Activated naive CD8-positive, alpha-beta T cell (primary cell): ENCODE data around the gene PIAS2.
"Not testable (repeated sequence)": the region's sequence is repeated elsewhere in the genome, so short reads cannot be mapped to it uniquely, and the experiment has no call there.

Experiments
- H3K27ac Mint-ChIP-seq: one replicate; pipeline ENCODE4 v1.8.0; 2021; ENCODE audit warnings: mixed read lengths
- H3K27me3 Mint-ChIP-seq: one replicate; pipeline ENCODE4 v1.8.0; 2021; ENCODE audit warnings: mixed read lengths
- H3K36me3 Mint-ChIP-seq: one replicate; pipeline ENCODE4 v1.8.0; 2021; ENCODE audit warnings: mixed read lengths
- H3K4me1 Mint-ChIP-seq: one replicate; pipeline ENCODE4 v1.8.0; 2021; ENCODE audit warnings: low read depth, mixed read lengths
- H3K4me3 Mint-ChIP-seq: one replicate; pipeline ENCODE4 v1.8.0; 2021; ENCODE audit warnings: mild to moderate bottlenecking, mixed read lengths
- H3K9me3 Mint-ChIP-seq: one replicate; pipeline ENCODE4 v1.8.0; 2021; ENCODE audit warnings: low read depth, mixed read lengths

The PIAS2 gene

GRCh38 chr18:46830633-46831032, 86.7 kb downstream of the PIAS2 start:
- Mint-ChIP-seq H3K27ac (no peak overlapping the region), H3K36me3 (peaks cover 35% of the 10 kb centered on the region), H3K27me3 (no peaks in the 10 kb centered on the region), H3K4me3 (no peak overlapping the region), H3K9me3 (no peaks in the 10 kb centered on the region), H3K4me1 (no peaks in the 10 kb centered on the region)

GRCh38 chr18:46829947-46830346, 87.4 kb downstream of the PIAS2 start:
- H3K27ac Mint-ChIP-seq, result no peak overlapping the region
- no peaks in the 10 kb centered on the region for H3K27me3 Mint-ChIP-seq
- H3K36me3 Mint-ChIP-seq, result peaks cover 35% of the 10 kb centered on the region
- no peak overlapping the region for H3K4me3 Mint-ChIP-seq
- no peaks in the 10 kb centered on the region for H3K9me3 Mint-ChIP-seq
- no peaks in the 10 kb centered on the region for H3K4me1 Mint-ChIP-seq

GRCh38 chr18:46829531-46829930, 87.8 kb downstream of the PIAS2 start:
- H3K9me3 Mint-ChIP-seq, result no peaks in the 10 kb centered on the region

GRCh38 chr18:46821856-46822711, 95.2 kb downstream of the PIAS2 start:
- Mint-ChIP-seq H3K4me3 (no peak overlapping the region), H3K27me3 (no peaks in the 10 kb centered on the region), H3K9me3 (no peaks in the 10 kb centered on the region), H3K27ac (no peak overlapping the region), H3K36me3 (peaks cover 31% of the 10 kb centered on the region), H3K4me1 (no peaks in the 10 kb centered on the region)

More at GRCh38 chr18:46829531-46829930, 87.8 kb downstream of the PIAS2 start:
- Mint-ChIP-seq H3K36me3 (peaks cover 33% of the 10 kb centered on the region), H3K4me3 (no peak overlapping the region), H3K27me3 (no peaks in the 10 kb centered on the region), H3K27ac (no peak overlapping the region), H3K4me1 (no peaks in the 10 kb centered on the region)

- Mint-ChIP-seq H3K27ac (no peak overlapping the region), H3K9me3 (no peaks in the 10 kb centered on the region), H3K27me3 (no peaks in the 10 kb centered on the region), H3K4me1 (no peaks in the 10 kb centered on the region), H3K36me3 (peaks cover 26% of the 10 kb centered on the region), H3K4me3 (no peak overlapping the region)
Measured at GRCh38 chr18:46820863-46821262, 96.4 kb downstream of the PIAS2 start.

GRCh38 chr18:46815661-46816060, 101.6 kb downstream of the PIAS2 start:
- H3K4me3 Mint-ChIP-seq, result no peak overlapping the region
- no peaks in the 10 kb centered on the region for H3K27me3 Mint-ChIP-seq
- H3K27ac Mint-ChIP-seq, result no peak overlapping the region
- peaks cover 6% of the 10 kb centered on the region for H3K4me1 Mint-ChIP-seq
- no peaks in the 10 kb centered on the region for H3K9me3 Mint-ChIP-seq
- H3K36me3 Mint-ChIP-seq, result peaks cover 11% of the 10 kb centered on the region

- H3K27me3 Mint-ChIP-seq, result no peaks in the 10 kb centered on the region
- no peak overlapping the region for H3K27ac Mint-ChIP-seq
- peaks cover 6% of the 10 kb centered on the region for H3K4me1 Mint-ChIP-seq
- no peaks in the 10 kb centered on the region for H3K9me3 Mint-ChIP-seq
- peaks cover 8% of the 10 kb centered on the region for H3K36me3 Mint-ChIP-seq
- no peak overlapping the region for H3K4me3 Mint-ChIP-seq
Measured at GRCh38 chr18:46814399-46814798, 102.9 kb downstream of the PIAS2 start.

- Mint-ChIP-seq H3K4me3 (no peak overlapping the region), H3K9me3 (no peaks in the 10 kb centered on the region), H3K4me1 (peaks cover 6% of the 10 kb centered on the region), H3K27ac (no peak overlapping the region), H3K27me3 (no peaks in the 10 kb centered on the region), H3K36me3 (peaks cover 13% of the 10 kb centered on the region)
Measured at GRCh38 chr18:46812311-46812710, 105.0 kb downstream of the PIAS2 start.

- Mint-ChIP-seq H3K36me3 (peaks cover 13% of the 10 kb centered on the region), H3K9me3 (no peaks in the 10 kb centered on the region), H3K27ac (no peak overlapping the region), H3K4me1 (peaks cover 6% of the 10 kb centered on the region), H3K27me3 (no peaks in the 10 kb centered on the region), H3K4me3 (no peak overlapping the region)
Measured at GRCh38 chr18:46810481-46811000, 106.8 kb downstream of the PIAS2 start.

GRCh38 chr18:46809145-46809544, 108.2 kb downstream of the PIAS2 start:
- Mint-ChIP-seq H3K27me3 (no peaks in the 10 kb centered on the region), H3K4me1 (peaks cover 6% of the 10 kb centered on the region), H3K4me3 (no peak overlapping the region), H3K9me3 (peaks cover 7% of the 10 kb centered on the region), H3K36me3 (peaks cover 13% of the 10 kb centered on the region), H3K27ac (no peak overlapping the region)

- H3K27ac Mint-ChIP-seq, H3K4me1 Mint-ChIP-seq, H3K4me3 Mint-ChIP-seq, H3K27me3 Mint-ChIP-seq, H3K36me3 Mint-ChIP-seq, H3K9me3 Mint-ChIP-seq: not testable (repeated sequence)
Measured at GRCh38 chr18:46795945-46796344, 121.4 kb downstream of the PIAS2 start.

GRCh38 chr18:46794607-46795006, 122.7 kb downstream of the PIAS2 start:
- no peaks in the 10 kb centered on the region for H3K9me3 Mint-ChIP-seq
- H3K4me1 Mint-ChIP-seq, result no peaks in the 10 kb centered on the region
- no peak overlapping the region for H3K27ac Mint-ChIP-seq
- no peaks in the 10 kb centered on the region for H3K27me3 Mint-ChIP-seq
- no peak overlapping the region for H3K4me3 Mint-ChIP-seq
- H3K36me3 Mint-ChIP-seq, result peaks cover 12% of the 10 kb centered on the region

- Mint-ChIP-seq H3K27me3 (no peaks in the 10 kb centered on the region), H3K36me3 (peaks cover 8% of the 10 kb centered on the region), H3K4me3 (no peak overlapping the region), H3K4me1 (no peaks in the 10 kb centered on the region), H3K27ac (no peak overlapping the region), H3K9me3 (no peaks in the 10 kb centered on the region)
Measured at GRCh38 chr18:46793565-46793964, 123.7 kb downstream of the PIAS2 start.

GRCh38 chr18:46789088-46789487, 128.2 kb downstream of the PIAS2 start:
- H3K4me1 Mint-ChIP-seq, result no peaks in the 10 kb centered on the region
- peaks cover 9% of the 10 kb centered on the region for H3K9me3 Mint-ChIP-seq
- no peak overlapping the region for H3K4me3 Mint-ChIP-seq
- peaks cover 7% of the 10 kb centered on the region for H3K36me3 Mint-ChIP-seq
- peaks cover 8% of the 10 kb centered on the region for H3K27me3 Mint-ChIP-seq
- H3K27ac Mint-ChIP-seq, result no peak overlapping the region

GRCh38 chr18:46787674-46788073, 129.6 kb downstream of the PIAS2 start:
- no peak overlapping the region for H3K27ac Mint-ChIP-seq
- H3K4me3 Mint-ChIP-seq, result no peak overlapping the region
- H3K27me3 Mint-ChIP-seq, result peaks cover 8% of the 10 kb centered on the region
- no peaks in the 10 kb centered on the region for H3K4me1 Mint-ChIP-seq
- peaks cover 7% of the 10 kb centered on the region for H3K36me3 Mint-ChIP-seq
- H3K9me3 Mint-ChIP-seq, result peaks cover 9% of the 10 kb centered on the region

GRCh38 chr18:46772357-46772756, 144.9 kb downstream of the PIAS2 start:
- no peak overlapping the region for H3K27ac Mint-ChIP-seq
- H3K27me3 Mint-ChIP-seq, result no peaks in the 10 kb centered on the region
- no peak overlapping the region for H3K4me3 Mint-ChIP-seq
- no peaks in the 10 kb centered on the region for H3K4me1 Mint-ChIP-seq
- no peaks in the 10 kb centered on the region for H3K9me3 Mint-ChIP-seq
- no peaks in the 10 kb centered on the region for H3K36me3 Mint-ChIP-seq
